HG03457 (cell line): ENCODE measurements around the gene TMPRSS15.

Experiments
- ATAC-seq: cut with Tn5 transposase; IDR thresholded peaks from one replicate; pipeline ENCODE4 v1.9.1; 2021; ENCODE audit warnings: moderate number of reproducible peaks; ENCODE audit not compliant: unreplicated experiment

The TMPRSS15 gene

DNA sequence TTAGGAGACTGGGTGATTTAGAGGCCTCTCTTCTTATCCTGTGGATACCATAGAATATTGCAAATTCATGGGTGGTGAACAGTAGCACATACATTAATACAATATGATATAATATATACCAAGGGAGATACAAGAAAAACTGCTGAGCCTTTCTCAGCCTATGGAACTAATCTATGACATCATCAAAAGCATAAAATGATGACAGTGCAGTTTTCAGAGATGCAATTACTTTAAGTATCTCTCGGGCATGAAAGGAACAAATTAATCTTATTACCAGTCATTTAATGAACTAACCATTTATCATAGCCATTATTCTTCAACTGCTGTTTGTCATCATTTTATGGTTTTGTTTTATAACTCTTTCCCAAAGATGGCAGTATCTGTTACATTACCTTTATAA lies 155.4 kb downstream of the TMPRSS15 start:
- no peak for ATAC-seq

DNA sequence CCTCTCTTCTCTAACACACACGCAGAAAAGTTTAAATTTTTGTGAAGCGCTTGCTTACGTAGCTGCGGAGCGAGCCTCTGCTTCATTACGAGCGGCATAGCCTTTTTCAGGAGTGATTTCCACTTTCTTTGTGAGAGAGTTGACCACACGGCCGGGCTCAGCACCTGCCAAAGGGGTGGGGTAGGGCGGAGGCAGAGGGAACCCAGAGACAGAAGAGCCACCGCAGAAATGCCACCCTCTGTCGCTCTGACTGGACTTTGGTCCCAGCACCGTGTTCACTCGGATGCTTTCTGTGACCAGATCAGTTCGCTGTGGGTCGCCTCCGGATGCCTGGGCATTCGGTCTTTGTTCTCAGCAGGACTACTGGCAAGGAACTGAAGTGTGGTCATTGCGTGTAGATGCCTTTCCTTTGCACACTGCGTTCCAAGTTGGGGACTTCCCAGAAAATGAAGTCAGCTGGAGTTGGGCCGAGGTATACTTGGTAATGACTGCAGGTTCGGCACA lies 158.1 kb downstream of the TMPRSS15 start:
- no peak for ATAC-seq

GRCh38 chr21:18244671-18245463 lies 158.7 kb downstream of the TMPRSS15 start, which contains the start of gene CHODL:
CHODL (plus strand) TSS chr21:18244833; CDS start chr21:18245224, 391 bp downstream.
- ATAC-seq: no peak

- ATAC-seq: no peak
These were observed 168.0 kb downstream of the TMPRSS15 start for GRCh38 chr21:18235545-18235944.

GRCh38 chr21:18228060-18228739 lies 175.4 kb downstream of the TMPRSS15 start:
- no peak for ATAC-seq

- ATAC-seq: no peak
These were observed 181.2 kb downstream of the TMPRSS15 start for GRCh38 chr21:18222346-18222745.

- ATAC-seq: no peak
These were observed 183.1 kb downstream of the TMPRSS15 start for GRCh38 chr21:18220498-18220897.
